OCI-LY3 (cell line): ENCODE data around the gene SLC25A6.

ENCODE experiments used
- CTCF ChIP-seq: fragments of 200-600, 300-600 bp; sonication (generic); IDR thresholded peaks from 2 replicates; pipeline ENCODE4 v1.5.1; 2014; ENCODE audit warnings: antibody characterized with exemption, low read length, low read depth
- EZH2phosphoT487 ChIP-seq: fragments of 200-600 bp; shearing (Covaris generic); IDR thresholded peaks from 2 replicates; pipeline ENCODE4 v1.6.1; 2018; ENCODE audit warnings: antibody characterized with exemption, mixed run types, low read depth

GRCh38 chrX:1398431-1399340 lies 6.8 kb upstream of the SLC25A6 start:
- TF ChIP-seq CTCF (no peak), EZH2phosphoT487 (no peak)
